Neutrophil (primary cell): Measurements from ENCODE around the gene ARHGAP40.
A peak's percentile ranks its signal among the peaks of the same experiment; 100 is the strongest.

Source experiments
- H3K27ac ChIP-seq: fragments of 200-600 bp; sonication (generic); 2 replicates; pipeline ENCODE4 v1.5.1; 2016; ENCODE audit warnings: mild to moderate bottlenecking, moderate library complexity
- H3K27me3 ChIP-seq: fragments of 200-600 bp; sonication (generic); 2 replicates; pipeline ENCODE4 v1.6.0; 2016; ENCODE audit warnings: mild to moderate bottlenecking
- H3K36me3 ChIP-seq: fragments of 200-600 bp; sonication (generic); 2 replicates; pipeline ENCODE4 v1.5.1; 2017
- H3K4me1 ChIP-seq, 2 experiments: fragments of 200-600 bp in 1 of 2; sonication (generic) in 1 of 2; 1 replicate in 1 of 2; 2 replicates in 1 of 2; pipeline versions ENCODE4 v1.5.1 to v1.6.1; 2013 to 2016; ENCODE audit warnings: low read depth in 1 of 2, low read length in 1 of 2, mild to moderate bottlenecking in 1 of 2, moderate library complexity in 1 of 2; ENCODE audit not compliant: control insufficient read depth in 1 of 2, insufficient read depth in 1 of 2
- H3K4me3 ChIP-seq, 2 experiments: fragments of 200-600 bp in 1 of 2; sonication (generic) in 1 of 2; 1 replicate in 1 of 2; 2 replicates in 1 of 2; pipeline ENCODE4 v1.5.1; 2013 to 2016; ENCODE audit warnings: low read depth in 1 of 2, low read length in 1 of 2, mild to moderate bottlenecking in 1 of 2, moderate library complexity in 1 of 2
- H3K9me3 ChIP-seq: fragments of 200-600 bp; sonication (generic); 2 replicates; pipeline ENCODE4 v1.5.1; 2016
- TF ChIP-seq, protein P1 (sequence below): fragments of 200-600 bp; sonication (generic); IDR thresholded peaks from 2 replicates; pipeline ENCODE4 v1.5.1; 2016; ENCODE audit warnings: antibody characterized with exemption

The ARHGAP40 gene

GRCh38 chr20:38601216-38602184, at the start of gene ARHGAP40:
Gene ARHGAP40 (plus strand): TSS chr20:38601809.
- H3K4me3 ChIP-seq: no peak within 1 kb of the TSS
- H3K4me1 ChIP-seq: no peaks in the 10 kb centered on the region
- peaks cover 86% of the 10 kb centered on the region for H3K27me3 ChIP-seq
- no peaks in the 10 kb centered on the region for H3K36me3 ChIP-seq
- H3K9me3 ChIP-seq: no peaks in the 10 kb centered on the region
- TF ChIP-seq, protein P1, sequence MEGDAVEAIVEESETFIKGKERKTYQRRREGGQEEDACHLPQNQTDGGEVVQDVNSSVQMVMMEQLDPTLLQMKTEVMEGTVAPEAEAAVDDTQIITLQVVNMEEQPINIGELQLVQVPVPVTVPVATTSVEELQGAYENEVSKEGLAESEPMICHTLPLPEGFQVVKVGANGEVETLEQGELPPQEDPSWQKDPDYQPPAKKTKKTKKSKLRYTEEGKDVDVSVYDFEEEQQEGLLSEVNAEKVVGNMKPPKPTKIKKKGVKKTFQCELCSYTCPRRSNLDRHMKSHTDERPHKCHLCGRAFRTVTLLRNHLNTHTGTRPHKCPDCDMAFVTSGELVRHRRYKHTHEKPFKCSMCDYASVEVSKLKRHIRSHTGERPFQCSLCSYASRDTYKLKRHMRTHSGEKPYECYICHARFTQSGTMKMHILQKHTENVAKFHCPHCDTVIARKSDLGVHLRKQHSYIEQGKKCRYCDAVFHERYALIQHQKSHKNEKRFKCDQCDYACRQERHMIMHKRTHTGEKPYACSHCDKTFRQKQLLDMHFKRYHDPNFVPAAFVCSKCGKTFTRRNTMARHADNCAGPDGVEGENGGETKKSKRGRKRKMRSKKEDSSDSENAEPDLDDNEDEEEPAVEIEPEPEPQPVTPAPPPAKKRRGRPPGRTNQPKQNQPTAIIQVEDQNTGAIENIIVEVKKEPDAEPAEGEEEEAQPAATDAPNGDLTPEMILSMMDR: no peak
- no peak within 1 kb of the TSS for H3K27ac ChIP-seq

GRCh38 chr20:38554986-38555385, 46.6 kb upstream of the ARHGAP40 start:
- peaks cover 19% of the 10 kb centered on the region in 2 experiments for H3K4me1 ChIP-seq
- H3K4me3 ChIP-seq: no peak overlapping the region
- no peaks in the 10 kb centered on the region for H3K9me3 ChIP-seq
- peaks cover 81% of the 10 kb centered on the region for H3K36me3 ChIP-seq
- H3K27me3 ChIP-seq: no peaks in the 10 kb centered on the region
- H3K27ac ChIP-seq: peak overlapping the region; percentile 43
- TF ChIP-seq, protein P1: no peak

GRCh38 chr20:38555395-38555794, 46.2 kb upstream of the ARHGAP40 start:
- H3K36me3 ChIP-seq: peaks cover 81% of the 10 kb centered on the region
- TF ChIP-seq, protein P1: no peak

DNA sequence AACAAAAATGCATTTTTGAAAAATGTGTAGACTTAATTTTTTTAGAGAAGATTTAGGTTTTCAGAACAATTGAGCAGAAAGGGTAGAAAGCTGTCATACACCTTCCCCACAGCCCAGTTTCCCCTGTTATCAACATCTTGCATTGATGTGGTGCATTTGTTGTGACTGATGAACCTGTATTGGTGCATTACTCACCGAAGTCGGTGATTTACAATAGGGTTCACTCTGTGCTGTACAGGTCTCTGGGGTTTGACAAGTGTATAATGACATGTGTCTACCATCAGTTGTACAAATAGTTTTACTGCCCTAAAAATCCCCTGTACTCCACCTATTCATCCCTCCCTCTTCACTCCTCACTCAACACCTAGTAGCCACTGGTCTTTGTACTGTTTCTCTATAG, 44.4 kb upstream of the ARHGAP40 start:
- no peak overlapping the region for H3K4me3 ChIP-seq
- peaks cover 75% of the 10 kb centered on the region for H3K36me3 ChIP-seq

More at GRCh38 chr20:38555395-38555794, 46.2 kb upstream of the ARHGAP40 start:
- Histone ChIP-seq H3K4me1 (peaks cover 19% of the 10 kb centered on the region in 2 experiments), H3K9me3 (no peaks in the 10 kb centered on the region), H3K27me3 (no peaks in the 10 kb centered on the region), H3K27ac (peak overlapping the region; percentile 43), H3K4me3 (no peak overlapping the region)

DNA sequence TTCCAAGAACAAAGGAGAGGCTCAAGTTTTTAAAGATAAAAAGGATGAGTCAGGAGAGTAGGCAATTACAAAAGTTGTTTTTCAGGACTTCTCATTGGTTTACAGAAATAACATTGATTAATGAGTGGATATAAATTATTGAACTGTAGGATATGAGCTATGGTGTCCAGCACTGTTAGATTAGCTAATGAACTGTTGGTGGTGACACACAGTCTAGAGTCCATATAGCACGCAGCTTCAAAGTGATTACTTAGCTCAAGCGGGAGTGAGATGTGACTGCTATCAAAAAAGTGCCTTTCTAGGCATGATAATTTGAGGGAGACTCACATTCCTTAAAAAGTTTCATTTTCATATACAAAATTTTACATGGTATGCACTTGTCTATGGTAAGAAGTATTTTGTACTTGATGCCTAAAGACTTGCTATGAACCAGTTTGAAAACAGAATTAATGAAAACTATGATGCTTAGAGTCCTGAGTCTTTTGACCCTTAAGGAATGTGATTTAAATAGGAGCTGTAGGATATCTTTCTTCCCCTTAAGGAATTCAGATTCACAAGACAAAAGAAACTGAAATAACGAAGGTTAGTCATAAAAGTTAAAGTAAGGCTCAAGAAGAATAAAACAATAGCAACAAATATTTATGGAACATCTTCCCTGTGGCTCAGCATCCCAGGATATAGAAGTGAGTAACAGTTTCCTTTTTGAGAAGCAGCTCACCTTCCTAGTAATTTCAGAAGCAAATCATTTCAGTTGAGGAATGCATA, 42.8 kb upstream of the ARHGAP40 start:
- H3K27me3 ChIP-seq: no peaks in the 10 kb centered on the region
- peaks cover 78% of the 10 kb centered on the region for H3K36me3 ChIP-seq
- TF ChIP-seq, protein P1: no peak

More for the DNA sequence above, 44.4 kb upstream of the ARHGAP40 start:
- Histone ChIP-seq H3K4me1 (peaks cover 19% of the 10 kb centered on the region in 2 experiments), H3K9me3 (no peaks in the 10 kb centered on the region), H3K27ac (no peak overlapping the region), H3K27me3 (no peaks in the 10 kb centered on the region)
- TF ChIP-seq, protein P1: no peak

More for the DNA sequence above, 42.8 kb upstream of the ARHGAP40 start:
- H3K4me1 ChIP-seq: peaks cover 9 to 11% of the 10 kb centered on the region in 2 experiments
- H3K4me3 ChIP-seq: no peak overlapping the region
- H3K27ac ChIP-seq: no peak overlapping the region
- no peaks in the 10 kb centered on the region for H3K9me3 ChIP-seq
